ENCODE measurements around the gene ISL1.

DNA sequence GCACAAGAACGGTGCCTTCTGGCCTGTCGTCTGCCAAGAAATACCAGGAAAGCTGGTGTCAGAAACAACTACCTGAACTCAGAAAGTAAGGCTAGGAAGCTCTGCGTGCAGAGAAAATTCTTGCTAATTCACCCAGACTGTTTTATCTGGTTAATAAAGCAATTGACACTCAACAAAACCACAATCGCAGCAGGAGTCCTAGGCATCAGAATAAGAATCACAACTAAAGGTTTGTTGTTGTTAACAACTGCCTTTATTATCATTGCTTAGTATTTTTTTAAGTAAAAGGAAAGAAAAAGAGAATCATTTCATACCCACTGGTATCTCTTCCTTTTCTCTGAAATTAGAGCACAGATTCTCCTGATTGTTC is 3.9 kb upstream of the ISL1 start:
- no peak for TF ChIP-seq CTCF (conservative IDR thresholded peaks at IDR 0.05 in 1 of 2, IDR thresholded peaks at IDR 0.05 in 1 of 2; ENCODE audit: extremely low read depth in 1 of 2, insufficient read depth in 1 of 2, low read depth in 1 of 2, low read length in 2 of 2)
- no peak for TF ChIP-seq EZH2 (IDR thresholded peaks at IDR 0.05; ENCODE audit: borderline replicate concordance, low read length)
